Lower leg skin (tissue), 3 donors: Measurements from ENCODE around the gene FDPS.

ENCODE experiments used
- CTCF ChIP-seq, 3 donors: fragments of 450-650 bp; IDR thresholded peaks; one replicate each; pipeline ENCODE4 v1.5.1; 2016; ENCODE audit warnings: antibody characterized with exemption in 3 of 3, mild to moderate bottlenecking in 3 of 3, moderate library complexity in 2 of 3
- POLR2A ChIP-seq, 2 donors: fragments of 450-650 bp; IDR thresholded peaks; one replicate each; pipeline ENCODE4 v1.6.1; 2016 to 2017; ENCODE audit warnings: antibody characterized with exemption in 2 of 2, mild to moderate bottlenecking in 1 of 2, moderate library complexity in 1 of 2

- TF ChIP-seq CTCF (IDR thresholded peaks at IDR 0.05) (no peak), POLR2A (IDR thresholded peaks at IDR 0.05) (no peak)
These were observed 12.3 kb downstream of the FDPS start, which contains the start of gene RUSC1 for GRCh38 chr1:155320661-155321617.
